A673 (cell line): ENCODE results near the gene STK10.

Source experiments
- CTCF ChIP-seq: fragments of 300-800, 200-600 bp; sonication (generic); conservative IDR thresholded peaks from 2 replicates; pipeline ENCODE4 v1.5.1; 2017; ENCODE audit warnings: low read depth, mild to moderate bottlenecking, antibody characterized with exemption, low read length, moderate library complexity, mixed read lengths
- EZH2 ChIP-seq: fragments of 200-600 bp; sonication (generic); IDR thresholded peaks from 2 replicates; pipeline ENCODE4 v1.6.1; 2017; ENCODE audit warnings: borderline replicate concordance, low read depth, mild to moderate bottlenecking, mixed read lengths, antibody characterized with exemption, low read length; ENCODE audit not compliant: poor library complexity, severe bottlenecking

- TF ChIP-seq CTCF = no peak
- TF ChIP-seq EZH2 = no peak
These were observed 84.0 kb downstream of the STK10 start for GRCh38 chr5:172104021-172104420.
